GM18951 (cell line): ENCODE results near the gene NFE2L3.
A peak's percentile ranks its signal among the peaks of the same experiment; 100 is the strongest.
"Not testable (repeated sequence)": the region's sequence is repeated elsewhere in the genome, so short reads cannot be mapped to it uniquely, and the experiment has no call there.

Source experiments
- POLR2A ChIP-seq: IDR thresholded peaks from 4 replicates; pipeline ENCODE4 v1.6.1; 2011; ENCODE audit warnings: mild to moderate bottlenecking; ENCODE audit not compliant: insufficient read length, insufficient read depth; ENCODE audit errors: extremely low read depth
- in situ Hi-C: fragments of 300-500 bp; cut with MboI; formaldehyde crosslinking; loops from one replicate; pipeline ENCODE4 v1.12.0; 2022; ENCODE audit warnings: low sequenced_read_pairs, mixed read lengths, inconsistent platforms; ENCODE audit not compliant: unreplicated experiment

NFE2L3 gene

DNA sequence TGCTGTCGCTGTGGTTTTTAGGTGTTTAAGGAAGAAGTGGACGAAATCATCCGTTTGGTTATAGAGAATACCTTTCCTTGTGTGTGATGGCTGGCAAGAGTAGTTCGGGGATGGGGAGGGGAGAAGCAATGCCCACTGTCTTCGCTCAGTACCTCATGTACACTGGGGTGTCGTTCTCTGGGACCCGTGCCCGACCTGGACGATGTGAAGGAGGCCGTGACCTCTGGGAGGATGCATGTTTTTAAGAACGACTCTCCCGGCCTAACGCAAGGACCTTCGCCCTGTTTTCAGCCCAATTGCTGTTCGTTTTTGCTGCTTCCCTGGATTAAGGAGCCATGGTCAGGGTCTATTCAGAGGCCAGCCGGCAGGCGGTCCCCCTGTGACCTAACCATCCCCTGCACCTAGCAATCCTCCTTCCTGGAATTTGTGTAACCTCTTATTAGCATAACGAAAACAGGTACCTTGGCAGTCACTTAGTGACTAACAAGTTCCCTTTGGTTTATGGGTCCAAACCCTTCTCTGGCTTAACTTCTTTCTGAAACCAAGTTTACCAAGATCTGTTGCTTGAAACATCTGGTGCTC lies 1.3 kb downstream of the NFE2L3 start:
- in situ Hi-C loops, result no loop called here
- TF ChIP-seq POLR2A, result no peak

DNA sequence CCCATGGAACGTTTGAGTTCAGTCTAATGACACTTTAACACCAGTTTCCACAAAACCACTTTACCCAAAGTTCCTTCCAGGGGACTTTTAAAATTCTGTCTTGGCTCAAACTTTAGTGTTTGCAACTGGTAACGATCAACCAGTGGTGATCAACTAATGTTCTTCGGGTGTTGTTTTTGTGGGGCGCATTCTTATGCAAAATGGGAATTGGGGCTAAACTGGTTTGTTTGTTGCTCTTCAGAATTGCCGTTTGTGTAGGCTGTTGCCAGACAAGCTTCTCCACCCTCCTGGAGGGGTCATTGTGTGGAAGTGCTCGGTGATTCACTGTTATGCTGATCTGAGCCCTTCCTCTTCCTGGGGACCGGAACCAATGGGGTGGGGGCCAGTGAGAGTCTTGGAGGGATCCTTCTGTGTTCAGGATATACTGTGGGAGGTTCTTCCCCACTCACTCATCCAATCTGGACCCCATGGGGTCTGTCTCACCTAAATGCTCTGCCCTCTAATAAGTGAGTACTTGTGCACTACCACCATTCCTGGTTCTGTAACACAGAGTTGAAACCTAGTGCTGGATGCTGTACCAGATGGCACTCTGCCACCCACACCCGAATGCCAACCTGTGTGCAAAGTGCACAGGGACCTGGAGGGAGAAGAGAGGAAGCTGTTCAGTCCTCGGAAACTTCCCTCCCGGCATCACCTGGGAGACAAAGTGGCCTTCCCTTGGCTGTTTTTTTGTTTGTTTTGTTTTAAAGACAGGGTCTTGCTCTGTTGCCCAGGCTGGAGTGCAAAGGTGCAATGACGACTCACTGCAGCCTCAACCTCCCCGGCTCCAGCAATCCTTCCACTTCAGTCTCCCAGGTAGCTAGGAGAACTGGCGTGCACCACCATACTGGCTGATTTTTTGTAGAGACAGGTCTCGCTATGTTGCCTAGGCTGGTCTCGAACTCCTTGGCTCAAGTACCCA lies 2.1 kb downstream of the NFE2L3 start:
- TF ChIP-seq POLR2A, result peak; percentile 24
- in situ Hi-C loops, result no loop called here

DNA sequence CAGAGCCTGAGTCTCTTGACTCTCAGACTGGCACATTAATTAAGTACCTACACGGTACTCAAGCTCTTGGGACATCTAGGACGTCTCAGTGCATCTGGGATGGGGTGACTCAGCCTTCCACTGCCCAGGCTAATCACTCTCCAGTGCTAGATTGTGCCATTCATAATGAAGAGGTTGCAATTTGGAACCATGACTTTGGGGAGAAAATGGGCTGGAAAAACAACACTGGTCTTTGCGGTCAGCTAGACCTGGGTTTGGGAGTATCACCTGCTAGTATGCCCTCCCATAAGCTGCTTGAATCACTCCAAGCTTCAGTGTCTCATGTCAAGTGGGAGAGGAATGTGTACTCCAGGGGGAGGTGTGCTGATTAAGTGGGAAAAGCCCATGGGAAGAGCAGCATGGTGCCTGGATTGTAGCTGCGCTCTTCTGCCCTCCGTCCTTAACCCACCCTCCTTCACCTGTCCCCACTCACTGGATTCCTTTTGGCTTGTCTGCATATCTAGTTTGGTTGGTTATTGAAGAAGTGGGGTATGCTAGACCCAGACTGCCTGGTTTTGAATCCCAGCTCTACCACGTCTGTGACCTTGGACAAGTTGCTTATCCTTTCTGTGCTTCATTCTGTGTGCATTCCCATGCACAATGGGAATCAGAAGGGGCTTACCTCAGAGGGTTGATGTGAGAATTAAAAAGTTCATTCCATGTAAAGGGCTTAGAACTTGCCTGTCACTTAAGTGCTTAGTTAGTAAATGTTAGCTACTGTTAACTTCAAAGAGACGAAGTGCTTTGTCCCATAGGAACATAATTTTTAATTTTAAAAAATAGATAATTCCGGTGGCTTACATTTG lies 3.8 kb downstream of the NFE2L3 start:
- in situ Hi-C loops, result no loop called here
- TF ChIP-seq POLR2A, result no peak

DNA sequence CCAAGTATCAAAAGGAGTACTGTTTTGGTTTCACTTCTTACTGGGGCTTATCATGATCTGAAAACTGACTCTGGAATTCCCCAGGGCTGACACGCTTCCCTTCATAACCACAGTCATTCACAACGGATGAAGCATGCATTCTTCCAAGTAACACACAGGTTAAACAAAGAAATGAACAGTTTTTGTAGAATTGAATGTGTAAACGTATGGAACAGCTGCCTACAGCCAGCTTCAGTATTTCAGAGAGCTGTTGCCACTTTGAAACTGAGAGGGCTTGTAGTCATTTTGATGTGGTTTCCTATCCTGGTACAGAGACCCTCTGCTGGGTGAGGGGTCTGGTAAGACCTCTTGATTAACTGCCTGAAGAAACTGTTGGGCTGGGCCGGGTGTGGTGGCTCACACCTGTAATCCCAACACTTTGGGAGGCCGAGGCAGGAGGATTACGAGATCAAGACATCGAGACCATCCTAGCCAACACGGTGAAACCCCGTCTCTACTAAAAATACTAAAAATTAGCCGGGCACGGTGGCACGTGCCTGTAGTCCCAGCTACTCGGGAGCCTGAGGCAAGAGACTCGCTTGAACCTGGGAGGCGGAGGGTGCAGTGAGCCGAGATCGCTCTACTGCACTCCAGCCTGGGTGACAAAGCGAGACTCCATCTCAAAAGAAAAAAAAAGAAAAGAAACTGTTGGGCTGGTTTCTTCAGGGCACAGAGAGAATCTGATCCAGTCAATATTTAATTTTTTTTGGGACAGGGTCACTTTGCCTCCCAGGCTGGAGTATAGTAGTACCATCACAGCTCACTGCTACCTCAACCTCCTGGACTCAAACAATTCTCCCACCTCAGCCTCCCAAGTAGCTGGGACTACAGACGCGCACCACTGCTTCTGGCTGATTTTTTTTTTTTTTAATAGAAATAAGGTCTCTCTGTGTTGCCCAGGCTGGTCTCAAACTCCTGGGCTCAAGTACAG lies 4.7 kb downstream of the NFE2L3 start:
- no peak for TF ChIP-seq POLR2A
- in situ Hi-C loops, result no loop called here

DNA sequence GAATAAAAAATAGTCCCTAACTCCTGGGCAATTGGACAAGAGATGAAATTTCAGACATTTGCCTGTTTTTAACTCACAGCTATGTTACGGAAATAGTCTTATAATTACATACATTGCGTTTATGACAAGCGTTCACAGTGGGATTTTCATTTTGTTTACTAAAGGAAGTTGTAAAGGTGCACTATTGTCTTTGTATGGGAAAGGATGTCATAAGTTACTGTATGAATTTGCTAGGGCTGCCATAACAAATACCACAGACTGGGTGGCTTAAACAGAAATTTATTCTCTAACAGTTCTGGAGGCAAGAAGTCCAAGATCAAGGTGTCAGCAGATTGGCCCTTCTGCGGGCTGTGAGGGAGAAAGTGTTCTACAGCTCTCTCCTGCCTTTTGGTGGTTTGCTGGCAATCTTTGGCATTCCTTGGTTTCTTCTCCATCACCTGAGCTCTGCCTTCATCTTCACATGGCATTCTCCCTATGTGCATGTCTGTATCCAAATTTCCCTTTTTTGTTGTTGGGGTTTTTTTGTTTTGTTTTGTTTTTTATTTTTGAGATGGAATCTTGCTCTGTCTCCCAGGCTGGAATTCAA lies 5.6 kb downstream of the NFE2L3 start:
- TF ChIP-seq POLR2A, result no peak
- in situ Hi-C loops, result no loop called here

DNA sequence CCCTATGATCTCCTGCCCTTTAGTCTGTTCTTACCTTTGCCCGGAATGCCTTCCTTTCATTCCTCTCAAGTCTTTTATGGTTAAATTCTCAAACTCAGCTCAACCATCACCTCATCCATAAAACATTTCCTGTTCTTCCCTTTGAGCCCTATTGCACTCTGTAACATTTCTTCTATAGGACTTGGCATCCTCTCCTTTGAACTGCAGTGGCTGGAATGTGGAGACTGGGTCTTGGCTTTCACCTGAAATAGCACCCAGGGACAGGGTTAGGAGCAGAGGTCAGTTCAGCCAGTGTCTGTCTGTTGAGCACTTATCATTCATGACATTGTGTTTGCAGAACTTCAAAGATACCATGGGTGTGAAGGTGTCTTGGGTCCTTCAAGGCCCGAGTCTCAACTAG lies 7.2 kb downstream of the NFE2L3 start:
- no peak for TF ChIP-seq POLR2A
- in situ Hi-C loops, result no loop called here

DNA sequence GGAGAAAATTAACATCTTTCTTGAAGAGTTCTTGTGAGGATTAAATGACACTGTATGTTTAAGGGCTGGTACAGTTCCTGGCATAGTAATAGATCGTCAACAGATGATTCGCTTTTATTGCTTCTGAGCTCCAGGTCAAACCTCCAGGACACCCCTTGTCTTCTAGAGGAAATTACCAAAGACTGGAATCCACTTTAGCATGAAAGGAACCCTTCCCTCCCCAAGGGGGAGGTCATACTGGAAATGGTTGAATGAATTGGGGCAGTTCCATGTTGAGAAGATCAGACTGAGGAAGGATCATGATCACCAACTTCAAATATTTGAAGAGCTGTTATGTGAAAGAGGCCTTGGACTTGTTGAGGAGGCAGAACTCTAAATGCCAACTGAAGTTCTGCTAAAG lies 8.9 kb downstream of the NFE2L3 start:
- in situ Hi-C loops, result no loop called here
- TF ChIP-seq POLR2A, result no peak

DNA sequence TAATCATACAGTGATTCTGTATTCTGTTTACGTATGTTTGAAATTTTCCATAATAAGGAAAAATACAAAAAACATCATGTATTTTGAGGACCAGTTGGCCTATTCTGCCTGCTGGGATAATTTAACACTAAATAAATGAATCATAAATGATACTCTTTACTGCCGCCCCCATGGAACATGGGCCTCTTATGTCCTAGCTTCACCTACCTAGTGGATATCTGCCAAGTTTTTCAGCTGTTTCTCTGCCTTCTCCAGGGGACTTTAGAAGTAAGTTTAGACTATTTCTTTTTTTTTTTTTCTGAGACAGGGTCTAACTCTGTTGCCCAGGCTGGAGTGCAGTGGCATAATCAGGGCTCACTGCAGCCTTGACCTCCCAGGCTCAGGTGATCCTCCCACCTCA lies 10.4 kb downstream of the NFE2L3 start:
- no peak for TF ChIP-seq POLR2A
- in situ Hi-C loops, result no loop called here

DNA sequence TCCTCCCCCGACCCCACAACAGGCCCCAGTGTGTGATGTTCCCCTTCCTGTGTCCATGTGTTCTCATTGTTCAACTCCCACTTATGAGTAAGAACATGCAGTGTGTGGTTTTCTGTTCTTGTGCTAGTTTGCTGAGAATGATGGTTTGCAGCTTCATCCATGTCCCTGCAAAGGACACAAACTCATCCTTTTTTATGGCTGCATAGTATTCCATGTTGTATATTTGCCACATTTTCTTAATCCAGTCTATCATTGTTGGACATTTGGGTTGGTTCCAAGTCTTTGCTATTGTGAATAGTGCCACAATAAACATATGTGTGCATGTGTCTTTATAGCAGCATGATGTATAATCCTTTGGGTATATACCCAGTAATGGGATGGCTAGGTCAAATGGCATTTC lies 11.8 kb downstream of the NFE2L3 start:
- in situ Hi-C loops, result not testable (repeated sequence)

DNA sequence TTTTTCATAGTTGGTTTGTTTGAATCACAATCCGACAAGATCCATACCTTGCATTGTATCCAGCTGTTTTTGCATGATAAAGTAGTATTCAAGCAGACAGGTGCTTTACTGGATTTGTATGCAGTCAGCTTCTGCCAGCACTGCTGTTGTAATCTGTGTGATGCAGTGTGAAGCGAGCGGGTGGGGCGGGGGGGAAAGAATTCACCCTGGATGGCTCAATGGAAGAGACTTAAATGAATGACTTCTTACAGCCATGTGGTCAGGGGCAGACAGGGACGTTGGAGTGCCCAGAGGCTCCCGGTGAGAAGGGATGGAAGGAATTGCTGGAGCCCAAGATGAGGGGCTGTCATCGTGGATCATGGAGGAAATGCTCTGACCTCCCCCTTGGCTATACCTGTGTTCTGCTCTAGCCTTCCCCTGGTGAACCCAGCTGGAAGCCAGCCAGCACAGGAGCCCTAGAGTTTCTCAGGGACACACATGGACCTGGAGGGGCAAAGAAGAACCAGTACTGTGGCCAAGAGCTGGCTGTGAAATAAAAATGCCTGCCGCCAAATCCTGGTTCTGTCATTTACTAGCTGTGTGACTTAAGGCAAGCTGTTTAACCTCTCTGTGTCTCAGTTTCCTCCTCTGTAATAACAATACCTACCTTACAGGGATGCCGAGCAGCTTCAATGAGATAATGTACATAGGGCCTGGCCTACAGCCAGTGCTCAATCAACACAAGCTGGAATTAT lies 14.1 kb downstream of the NFE2L3 start:
- TF ChIP-seq POLR2A, result no peak
- in situ Hi-C loops, result no loop called here

DNA sequence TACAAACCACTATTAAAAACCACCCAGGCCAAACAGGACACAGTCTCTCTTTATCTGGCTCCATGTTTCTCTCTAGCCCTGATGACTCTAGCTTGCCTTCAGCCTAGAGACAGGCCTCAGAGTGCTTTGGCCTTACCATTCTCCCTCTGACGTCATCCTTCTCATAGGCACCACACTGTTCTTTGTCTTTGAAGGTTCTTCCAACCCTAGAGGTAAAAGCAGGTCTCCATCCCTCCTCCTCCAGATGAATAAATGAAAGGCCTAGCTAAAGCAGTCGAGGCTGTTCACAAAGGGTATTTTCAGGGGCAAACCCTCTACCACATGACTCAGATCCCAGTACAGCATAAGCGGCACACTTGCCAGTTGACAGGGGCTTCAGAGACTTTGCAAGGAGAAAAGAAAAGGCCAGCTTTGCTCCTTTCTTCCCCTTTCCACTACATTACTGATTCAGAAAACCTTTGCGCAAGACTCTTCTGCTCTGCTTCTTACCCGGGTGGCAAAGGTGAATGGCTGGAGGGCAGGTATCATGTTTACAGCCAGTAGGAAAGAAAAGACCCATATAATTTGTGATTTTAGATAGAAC lies 14.8 kb downstream of the NFE2L3 start:
- TF ChIP-seq POLR2A, result no peak
- in situ Hi-C loops, result no loop called here
